Stimulated activated CD8-positive, alpha-beta memory T cell treated with anti-CD3 and anti-CD28 coated beads, Interleukin-15, amount 100 ng/mL, for 24 hours (primary cell): ENCODE results near the gene NCKAP5.
"Not testable (repeated sequence)": the region's sequence is repeated elsewhere in the genome, so short reads cannot be mapped to it uniquely, and the experiment has no call there.

Experiments used
- DNase-seq: peaks from one replicate; pipeline ENCODE4 v3.0.0-alpha.2; 2020; ENCODE audit warnings: low read depth

The NCKAP5 gene

DNA sequence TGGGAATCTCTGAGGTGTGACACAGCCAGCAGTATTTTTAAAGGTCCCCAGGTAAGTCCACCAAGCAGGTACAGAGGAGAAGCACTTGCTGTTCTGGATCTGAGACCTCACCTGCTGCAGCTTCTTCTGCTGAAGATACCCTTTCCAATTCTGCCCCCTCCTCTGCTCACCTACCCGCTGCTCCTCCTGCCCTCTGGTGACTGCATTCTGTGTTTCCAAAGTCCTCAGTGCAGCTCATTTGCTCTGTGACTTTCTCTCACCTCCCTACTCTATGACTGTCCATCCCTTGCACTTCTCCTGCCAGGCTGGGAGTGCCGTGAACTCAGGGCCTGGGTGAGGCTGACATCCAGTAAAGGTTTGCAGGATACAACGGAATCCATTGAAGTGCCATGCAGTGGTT lies 693.1 kb downstream of the NCKAP5 start:
- DNase-seq, result no peak

DNA sequence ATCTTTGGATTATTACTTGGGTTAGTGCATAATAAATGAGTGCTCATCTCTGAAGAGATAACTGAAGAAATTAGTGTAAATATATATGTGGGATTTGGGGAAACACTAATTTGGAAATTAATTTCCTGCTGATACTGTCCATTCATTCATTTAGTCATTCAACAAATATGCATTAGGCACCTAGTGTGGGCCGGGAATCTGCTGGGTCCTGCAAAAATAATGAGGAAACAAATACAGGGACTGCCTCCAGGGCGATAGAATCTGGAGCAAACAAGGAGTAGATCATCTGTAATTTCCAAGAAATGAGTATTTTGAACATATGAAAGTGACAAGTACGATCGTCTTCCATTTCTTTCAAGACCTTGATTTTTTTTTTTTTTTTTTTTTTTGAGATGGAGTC lies 694.5 kb downstream of the NCKAP5 start:
- no peak for DNase-seq

- no peak for DNase-seq
Measured at GRCh38 chr2:132871831-132872230, 696.4 kb downstream of the NCKAP5 start.

DNA sequence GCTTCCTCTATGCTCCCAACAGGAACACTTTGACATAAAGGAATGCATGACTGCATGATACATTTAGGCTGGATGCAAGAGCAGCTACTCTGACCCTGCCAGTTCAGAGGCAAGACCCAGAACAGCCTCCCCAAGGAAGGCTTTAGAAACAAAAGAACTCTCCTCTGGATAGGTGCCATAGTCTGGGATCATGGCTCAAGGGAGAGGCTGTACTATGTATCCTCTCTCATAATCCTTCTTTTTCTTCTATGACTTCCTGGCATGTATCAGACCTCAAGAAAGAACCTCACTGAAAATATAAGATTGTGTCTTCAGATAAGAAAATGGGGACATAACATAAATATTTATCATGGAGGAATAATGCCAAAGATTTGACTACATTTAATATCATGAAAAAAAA lies 704.3 kb downstream of the NCKAP5 start:
- no peak for DNase-seq

GRCh38 chr2:132860220-132860619 lies 708.0 kb downstream of the NCKAP5 start:
- no peak for DNase-seq

DNA sequence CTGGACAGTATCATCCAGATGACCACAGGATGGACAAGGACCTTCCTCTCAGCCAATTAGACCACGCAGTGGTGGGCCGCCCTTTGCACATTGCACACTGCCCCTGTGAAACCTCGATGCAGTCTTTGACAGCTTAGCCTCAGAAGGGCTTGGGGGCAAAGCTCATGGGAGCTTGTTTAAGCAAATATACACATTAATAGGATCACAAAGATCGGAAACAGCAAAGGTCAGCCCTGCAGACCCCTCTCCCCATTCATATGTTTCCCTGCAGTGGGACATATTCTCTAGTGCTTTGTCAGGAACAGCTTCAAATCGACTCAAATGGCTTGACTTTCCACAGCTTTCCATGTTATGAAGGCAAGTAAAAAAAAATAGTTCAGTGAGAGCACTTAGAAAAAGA lies 708.7 kb downstream of the NCKAP5 start:
- no peak for DNase-seq

- DNase-seq, result no peak
Measured at GRCh38 chr2:132857319-132857718, 710.9 kb downstream of the NCKAP5 start.

- no peak for DNase-seq
Measured at GRCh38 chr2:132850688-132851087, 717.6 kb downstream of the NCKAP5 start.

DNA sequence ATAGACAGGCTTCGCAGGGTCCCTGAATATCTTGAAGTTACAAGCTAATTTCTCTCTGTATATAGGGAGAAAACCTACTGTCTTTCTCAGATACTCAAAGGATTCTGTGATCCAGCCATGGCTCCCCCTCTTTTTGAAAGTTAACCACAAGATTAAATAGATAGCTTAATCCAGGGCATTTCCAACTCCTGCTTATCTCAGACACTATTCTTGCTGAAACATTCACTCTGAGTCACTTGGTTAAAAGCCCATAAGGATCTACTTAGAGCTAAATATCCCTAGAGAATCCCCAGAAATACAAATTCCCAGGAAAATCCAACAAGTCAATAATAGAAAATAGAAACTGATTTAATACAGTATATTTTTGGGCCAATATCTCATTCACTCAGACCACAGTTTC lies 719.1 kb downstream of the NCKAP5 start:
- no peak for DNase-seq

DNA sequence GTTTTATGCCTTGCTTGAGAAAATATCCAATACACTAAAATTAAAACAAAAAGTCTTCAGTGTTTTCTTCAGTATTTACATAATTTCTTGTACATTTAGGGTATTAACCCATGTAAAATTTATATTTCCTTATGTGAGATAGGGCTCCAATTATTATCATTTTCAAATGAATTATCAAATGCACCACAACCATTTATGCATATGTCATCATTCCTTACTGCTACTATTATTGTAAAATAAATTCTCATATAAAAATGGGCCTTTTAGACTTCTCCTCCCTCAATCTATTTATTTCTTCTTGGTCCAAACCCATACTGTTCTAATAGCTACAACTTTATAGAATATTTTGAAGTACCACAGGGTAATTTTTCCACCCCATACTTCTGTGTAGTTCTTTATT lies 722.9 kb downstream of the NCKAP5 start:
- DNase-seq, result no peak

DNA sequence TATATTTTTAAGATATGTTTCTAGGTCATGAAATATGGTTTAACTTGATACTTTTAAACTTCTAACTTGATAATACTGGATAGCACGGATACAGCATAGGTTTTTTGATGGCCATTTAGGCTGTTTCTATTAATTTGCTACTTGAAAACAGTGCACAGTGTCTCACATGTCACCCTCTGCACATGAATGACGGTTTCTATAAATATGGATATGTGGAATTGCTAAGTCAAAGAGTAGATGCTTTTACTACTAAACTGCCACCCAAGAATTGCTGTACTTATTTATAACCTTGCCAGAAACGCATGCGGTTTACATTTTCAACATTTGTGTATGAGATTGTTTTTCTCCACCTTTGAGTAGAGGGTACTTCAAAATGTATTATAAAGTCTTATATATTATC lies 723.7 kb downstream of the NCKAP5 start:
- DNase-seq, result no peak

GRCh38 chr2:132837769-132838168 lies 730.5 kb downstream of the NCKAP5 start:
- no peak for DNase-seq

GRCh38 chr2:132830321-132830827 lies 737.9 kb downstream of the NCKAP5 start:
- no peak for DNase-seq

DNA sequence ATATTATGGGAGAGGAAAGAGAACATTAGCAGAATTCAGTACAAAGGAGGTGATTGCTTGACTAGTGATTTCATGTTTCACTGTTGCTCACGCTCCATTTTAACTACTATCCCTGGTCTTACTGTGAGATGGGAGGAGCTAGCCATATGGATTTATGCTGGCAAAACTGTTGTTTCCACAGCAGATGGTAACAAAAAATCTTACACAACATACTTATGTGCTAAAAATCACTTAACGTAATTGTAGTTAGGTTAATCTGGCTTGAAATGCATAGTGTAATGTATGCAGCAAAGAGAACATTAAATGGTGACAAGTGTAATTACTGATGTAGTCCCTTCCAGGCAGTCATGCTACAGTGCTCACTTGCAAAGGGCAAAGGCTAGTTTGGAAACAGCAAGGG lies 742.7 kb downstream of the NCKAP5 start:
- no peak for DNase-seq

- no peak for DNase-seq
Measured at GRCh38 chr2:132824716-132825115, 743.5 kb downstream of the NCKAP5 start.

GRCh38 chr2:132816234-132816633 lies 752.0 kb downstream of the NCKAP5 start:
- DNase-seq, result no peak

GRCh38 chr2:132815516-132815915 lies 752.7 kb downstream of the NCKAP5 start:
- no peak for DNase-seq

- DNase-seq, result no peak
Measured at GRCh38 chr2:132814651-132815050, 753.6 kb downstream of the NCKAP5 start.

- no peak for DNase-seq
Measured at GRCh38 chr2:132813422-132813821, 754.8 kb downstream of the NCKAP5 start.

GRCh38 chr2:132811148-132811915 lies 756.9 kb downstream of the NCKAP5 start:
- DNase-seq, result no peak

DNA sequence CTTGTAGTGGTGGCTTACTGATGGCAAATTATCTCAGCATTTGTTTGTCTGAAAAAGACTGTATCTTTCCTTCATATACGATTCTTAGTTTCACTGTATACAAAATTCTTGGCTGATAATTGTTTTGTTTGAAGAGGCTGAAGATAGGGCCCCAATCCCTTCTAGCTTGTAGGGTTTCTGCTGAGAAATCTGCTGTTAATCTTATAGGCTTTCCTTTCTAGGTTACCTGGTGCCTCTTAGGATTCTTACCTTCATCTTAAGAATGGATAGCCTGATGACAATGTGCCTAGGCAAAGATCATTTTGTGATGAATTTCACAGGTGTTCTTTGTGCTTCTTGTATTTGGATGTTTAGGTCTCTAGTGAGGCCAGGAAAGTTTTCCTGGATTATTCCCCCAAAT lies 758.3 kb downstream of the NCKAP5 start:
- not testable (repeated sequence) for DNase-seq

DNA sequence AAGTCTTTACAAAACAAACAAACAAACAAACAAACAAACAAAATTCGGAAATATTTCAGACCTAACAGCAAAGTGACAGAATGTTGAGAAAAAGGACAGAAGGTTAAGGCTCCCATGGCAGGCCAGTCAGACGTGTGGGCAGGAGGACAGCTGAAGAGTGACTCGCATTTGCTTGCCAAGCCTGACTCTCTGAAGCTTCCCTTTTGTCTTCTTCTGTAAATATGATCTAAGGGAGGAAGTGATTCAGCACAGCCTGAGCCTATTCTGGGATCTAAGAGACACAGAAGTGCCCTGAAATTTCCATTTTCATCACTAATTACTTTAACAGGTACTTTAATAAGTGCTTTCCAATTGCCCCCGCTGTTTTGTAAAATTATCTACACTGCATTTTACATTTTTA lies 764.2 kb downstream of the NCKAP5 start:
- DNase-seq, result no peak

GRCh38 chr2:132798341-132798740 lies 769.9 kb downstream of the NCKAP5 start:
- no peak for DNase-seq

- no peak for DNase-seq
Measured at GRCh38 chr2:132797556-132797955, 770.7 kb downstream of the NCKAP5 start.
